K562 (cell line): ENCODE measurements around the gene CD4. TPM values are rescaled to one million over a fixed set of nuclear protein-coding genes. Genes with fewer than 3 reads are reported as not detected.

Experiments
- ATAC-seq: fragments of 200-7000 bp; cut with Tn5 transposase; 3 replicates; pipeline ENCODE4 v1.9.1; 2020; ENCODE audit warnings: moderate library complexity
- BruUV-seq: library from RNA; stranded (reverse); fragments of 400-500 nt; replicated peaks from 2 replicates; lab custom pipeline; 2021; lab: Mats Ljungman, UMichigan
- CTCF ChIA-PET: fragments of 300-600 bp; formaldehyde crosslinking; extraction: SDS; loops from one replicate; lab custom pipeline; 2021; ENCODE audit warnings: low intra/inter-chr PET ratio; lab: Yijun Ruan, JAX
- POLR2A ChIA-PET: fragments of 300-600, 350-650 bp; sonication (Branson Sonifier 250); formaldehyde crosslinking; extraction: SDS; loops from one replicate; lab custom pipeline; 2021; ENCODE audit warnings: antibody characterized with exemption, inconsistent platforms; lab: Yijun Ruan, JAX
- DNase-seq, 4 experiments: peaks; one replicate each; pipeline versions ENCODE4 v3.0.0 to v3.0.0-alpha.2; 2011 to 2018; ENCODE audit warnings: low spot score in 3 of 4, mixed read lengths in 3 of 4; ENCODE audit errors: extremely low read depth in 1 of 4
- FAIRE-seq: peaks from 2 replicates; lab custom pipeline; 2011; peaks lifted over from hg19 to GRCh38; lab: Jason Lieb, UNC
- H2AFZ ChIP-seq: 2 replicates; pipeline ENCODE4 v1.6.0; 2011; ENCODE audit warnings: low read depth, low read length, control low read depth, inconsistent platforms
- H3K27ac ChIP-seq: fragments of 200-600 bp; 3 replicates; pipeline ENCODE4 v1.8.0; 2011; ENCODE audit warnings: low read depth, mild to moderate bottlenecking, control low read depth, inconsistent platforms, low read length, moderate library complexity, mixed read lengths; ENCODE audit errors: extremely low read depth
- H3K27me3 ChIP-seq, 2 experiments: fragments of 300-600 bp in 1 of 2; 2 replicates in 1 of 2; 3 replicates in 1 of 2; pipeline versions ENCODE4 v1.6.0 to v1.8.0; 2011; ENCODE audit warnings: inconsistent platforms in 2 of 2, low read length in 2 of 2, mild to moderate bottlenecking in 1 of 2, mixed read lengths in 1 of 2, moderate library complexity in 1 of 2; ENCODE audit not compliant: control insufficient read depth in 2 of 2, insufficient read depth in 2 of 2
- H3K36me3 ChIP-seq: fragments of 300-600 bp; 3 replicates; pipeline ENCODE4 v1.8.0; 2011; ENCODE audit warnings: mild to moderate bottlenecking, low read length, inconsistent platforms; ENCODE audit not compliant: control insufficient read depth, insufficient read depth
- H3K4me1 ChIP-seq, 2 experiments: fragments of 200-600 bp in 1 of 2; replicated peaks in 1 of 2; 2 replicates in 1 of 2; 3 replicates in 1 of 2; pipeline versions ENCODE4 v1.5.1 to v1.8.0; 2011; ENCODE audit warnings: inconsistent platforms in 2 of 2, low read length in 2 of 2, mild to moderate bottlenecking in 1 of 2, mixed read lengths in 1 of 2, moderate library complexity in 1 of 2; ENCODE audit not compliant: control insufficient read depth in 2 of 2, insufficient read depth in 2 of 2
- H3K4me2 ChIP-seq: 2 replicates; pipeline ENCODE4 v1.6.1; 2011; ENCODE audit warnings: low read length, control low read depth, inconsistent platforms, mixed read lengths; ENCODE audit not compliant: insufficient read depth
- H3K4me3 ChIP-seq: fragments of 200-600 bp; sonication (generic), shearing (Covaris generic); 2 replicates; pipeline ENCODE4 v1.5.1; 2016; ENCODE audit warnings: control low read depth, inconsistent platforms
- H3K79me2 ChIP-seq: fragments of 200-600 bp; 3 replicates; pipeline ENCODE4 v1.8.0; 2011; ENCODE audit warnings: low read length, inconsistent platforms; ENCODE audit not compliant: control insufficient read depth, insufficient read depth
- H3K9ac ChIP-seq, 2 experiments: 2 replicates each; pipeline versions ENCODE4 v1.6.0 to v1.6.1; 2011; ENCODE audit warnings: low read depth in 2 of 2, low read length in 2 of 2, control low read depth in 1 of 2, inconsistent platforms in 1 of 2, mild to moderate bottlenecking in 1 of 2, mixed read lengths in 1 of 2; ENCODE audit not compliant: insufficient read depth in 1 of 2
- H3K9me1 ChIP-seq: one replicate; pipeline ENCODE4 v1.6.0; 2011; ENCODE audit warnings: inconsistent platforms, mild to moderate bottlenecking, low read length, moderate library complexity; ENCODE audit not compliant: control insufficient read depth, insufficient read depth
- H3K9me3 ChIP-seq: replicated peaks from 2 replicates; pipeline ENCODE4 v1.5.1; 2011; ENCODE audit warnings: low read depth, low read length, inconsistent platforms; ENCODE audit not compliant: control insufficient read depth, insufficient read depth
- H4K20me1 ChIP-seq: replicated peaks from 2 replicates; pipeline ENCODE4 v1.6.1; 2011; ENCODE audit warnings: low read length, inconsistent platforms, mixed read lengths; ENCODE audit not compliant: control insufficient read depth, insufficient read depth
- BRD9 ChIP-seq: fragments of 450-650 bp; IDR thresholded peaks from 2 replicates; pipeline ENCODE4 v1.6.1; 2018; ENCODE audit warnings: low read depth; ENCODE audit not compliant: partially characterized antibody
- CBX2 ChIP-seq: fragments of 200-600 bp; sonication (generic); IDR thresholded peaks from one replicate; pipeline ENCODE4 v1.6.1; 2012; ENCODE audit warnings: mild to moderate bottlenecking, low read length, inconsistent platforms; ENCODE audit not compliant: insufficient read depth, poor library complexity, severe bottlenecking
- CREB1 ChIP-seq, 2 experiments: sonication (generic) in 1 of 2; formaldehyde crosslinking in 1 of 2; IDR thresholded peaks; 2 replicates each; pipeline versions ENCODE4 v1.6.1 to v1.8.0; 2012 to 2022; ENCODE audit warnings: inconsistent platforms in 1 of 2, mild to moderate bottlenecking in 1 of 2, missing genetic modification reagents in 1 of 2, moderate library complexity in 1 of 2
- CTBP1 ChIP-seq: fragments of 450-650 bp; IDR thresholded peaks from 2 replicates; pipeline ENCODE4 v1.6.1; 2016; ENCODE audit warnings: borderline replicate concordance
- ELF2 ChIP-seq: fragments of 250-450 bp; sonication (Bioruptor Pico); IDR thresholded peaks from 2 replicates; pipeline ENCODE4 v1.5.0; 2021; ENCODE audit warnings: mild to moderate bottlenecking
- HLTF ChIP-seq: fragments of 450-650 bp; IDR thresholded peaks from 2 replicates; pipeline ENCODE4 v1.6.1; 2016
- IRF2 ChIP-seq: sonication (generic); formaldehyde crosslinking; IDR thresholded peaks from 2 replicates; pipeline ENCODE4 v1.8.1; 2022; ENCODE audit warnings: mild to moderate bottlenecking, missing genetic modification reagents
- KAT2B ChIP-seq: IDR thresholded peaks from one replicate; pipeline ENCODE4 v1.6.1; 2012; ENCODE audit warnings: low read depth, mild to moderate bottlenecking, control low read depth, inconsistent platforms, low read length, moderate library complexity
- MAZ ChIP-seq, 2 experiments: fragments of 450-650 bp in 1 of 2; sonication (generic) in 1 of 2; formaldehyde crosslinking; IDR thresholded peaks in 1 of 2; conservative IDR thresholded peaks in 1 of 2; 2 replicates each; pipeline versions ENCODE4 v1.4.0 to v1.5.0; 2020; ENCODE audit warnings: mild to moderate bottlenecking in 1 of 2, missing genetic modification reagents in 1 of 2
- NR2C2 ChIP-seq, 2 experiments: fragments of 200-800 bp in 1 of 2; sonication (Bioruptor generic) in 1 of 2; sonication (generic) in 1 of 2; formaldehyde crosslinking in 1 of 2; IDR thresholded peaks; 2 replicates each; pipeline versions ENCODE4 v1.6.1 to v1.8.0; 2016 to 2022; ENCODE audit warnings: mild to moderate bottlenecking in 1 of 2, missing compliant biosample characterization in 1 of 2, missing genetic modification characterization in 1 of 2, missing genetic modification reagents in 1 of 2
- NR4A1 ChIP-seq, 2 experiments: fragments of 250-450 bp in 1 of 2; fragments of 450-650 bp in 1 of 2; sonication (Bioruptor Pico) in 1 of 2; IDR thresholded peaks; 2 replicates each; pipeline versions ENCODE4 v1.4.0 to v1.6.1; 2016 to 2020; ENCODE audit warnings: mild to moderate bottlenecking in 2 of 2, missing compliant biosample characterization in 1 of 2, missing genetic modification characterization in 1 of 2, moderate library complexity in 1 of 2
- PCBP1 ChIP-seq: fragments of 200-400 bp; formaldehyde crosslinking; IDR thresholded peaks from 2 replicates; pipeline ENCODE4 v1.6.1; 2018; ENCODE audit warnings: mild to moderate bottlenecking, low read depth, low read length; ENCODE audit not compliant: poor library complexity, severe bottlenecking
- RBM15 ChIP-seq: fragments of 200-400 bp; formaldehyde crosslinking; IDR thresholded peaks from 2 replicates; pipeline ENCODE4 v1.6.1; 2018; ENCODE audit warnings: mild to moderate bottlenecking, low read length, moderate library complexity; ENCODE audit not compliant: insufficient read depth
- SP2 ChIP-seq: IDR thresholded peaks from 2 replicates; pipeline ENCODE4 v1.6.1; 2011; ENCODE audit warnings: mild to moderate bottlenecking, low read depth, low read length, moderate library complexity; ENCODE audit not compliant: poor library complexity, severe bottlenecking; ENCODE audit errors: extremely low read depth
- ZNF143 ChIP-seq: sonication (generic); formaldehyde crosslinking; IDR thresholded peaks from 2 replicates; pipeline ENCODE4 v1.9.0; 2022; ENCODE audit warnings: mild to moderate bottlenecking, missing genetic modification reagents
- ZNF76 ChIP-seq: fragments of 250-450 bp; sonication (Bioruptor Pico); IDR thresholded peaks from 2 replicates; pipeline ENCODE4 v1.4.0; 2020; ENCODE audit warnings: mild to moderate bottlenecking, moderate library complexity, borderline replicate concordance
- WGBS: fragments of 100-300 bp; shearing (Covaris generic); methylation state at CpG from one replicate; pipeline ENCODE4 v1.1.6; 2016; ENCODE audit warnings: low coverage, mixed read lengths; ENCODE audit not compliant: insufficient coverage; ENCODE audit errors: missing lambda C conversion rate; 5-methylcytosine and 5-hydroxymethylcytosine counted together
- in situ Hi-C: fragments of 300-500 bp; cut with MboI; formaldehyde crosslinking; loops from 4 replicates; pipeline ENCODE4 v1.15.0; 2018; ENCODE audit warnings: inconsistent platforms, mixed read lengths
- intact Hi-C: fragments of 100-400 bp; cut with micrococcal nuclease; formaldehyde crosslinking; loops from 2 replicates; pipeline ENCODE4 v1.14.2; 2022
- polyA plus RNA-seq, 8 experiments: library from polyadenylated mRNA; depleted of rRNA in 4 of 8; stranded (reverse) in 5 of 8; unstranded in 3 of 8; fragments of >200 nt; fragmentation: Nextera tagmentation in 2 of 8; fragmentation: Illumina TruSeq in 1 of 8; extraction: Ambion mirVana in 2 of 8; extraction: Trizol in 1 of 8; gene quantifications; 2 replicates each; pipeline versions ENCODE4 v1.2.1 to v1.2.3, GENCODE V29; 2011 to 2014; ENCODE audit warnings: inconsistent platforms in 1 of 8, missing spikeins in 1 of 8
- total RNA-seq, 7 experiments: library from RNA; depleted of rRNA in 6 of 7; stranded (reverse); fragments of >200 nt in 6 of 7; fragmentation: Illumina TruSeq in 2 of 7; extraction: Trizol in 2 of 7; gene quantifications; 2 replicates each; pipeline versions ENCODE4 v1.2.1 to v1.2.3, GENCODE V29; 2011 to 2021; ENCODE audit warnings: low replicate concordance in 1 of 7
- TF ChIP-seq, protein P1 (sequence below): fragments of 250-450 bp; sonication (Bioruptor Pico); IDR thresholded peaks from 2 replicates; pipeline ENCODE4 v1.8.0; 2021; ENCODE audit warnings: moderate library complexity, mild to moderate bottlenecking, inconsistent platforms
- TF ChIP-seq, protein P2 (sequence below): sonication (generic); formaldehyde crosslinking; IDR thresholded peaks from 2 replicates; pipeline ENCODE4 v1.8.1; 2023; ENCODE audit warnings: mild to moderate bottlenecking, missing genetic modification reagents

CD4 gene
- total and polyA plus RNA-seq, 9 of the 15 experiments (the other 6 are each of a cell fraction or from before 2014, with no cell fraction given): 0.06 to 0.27 (median 0.09) TPM; not detected in 5

DNA sequence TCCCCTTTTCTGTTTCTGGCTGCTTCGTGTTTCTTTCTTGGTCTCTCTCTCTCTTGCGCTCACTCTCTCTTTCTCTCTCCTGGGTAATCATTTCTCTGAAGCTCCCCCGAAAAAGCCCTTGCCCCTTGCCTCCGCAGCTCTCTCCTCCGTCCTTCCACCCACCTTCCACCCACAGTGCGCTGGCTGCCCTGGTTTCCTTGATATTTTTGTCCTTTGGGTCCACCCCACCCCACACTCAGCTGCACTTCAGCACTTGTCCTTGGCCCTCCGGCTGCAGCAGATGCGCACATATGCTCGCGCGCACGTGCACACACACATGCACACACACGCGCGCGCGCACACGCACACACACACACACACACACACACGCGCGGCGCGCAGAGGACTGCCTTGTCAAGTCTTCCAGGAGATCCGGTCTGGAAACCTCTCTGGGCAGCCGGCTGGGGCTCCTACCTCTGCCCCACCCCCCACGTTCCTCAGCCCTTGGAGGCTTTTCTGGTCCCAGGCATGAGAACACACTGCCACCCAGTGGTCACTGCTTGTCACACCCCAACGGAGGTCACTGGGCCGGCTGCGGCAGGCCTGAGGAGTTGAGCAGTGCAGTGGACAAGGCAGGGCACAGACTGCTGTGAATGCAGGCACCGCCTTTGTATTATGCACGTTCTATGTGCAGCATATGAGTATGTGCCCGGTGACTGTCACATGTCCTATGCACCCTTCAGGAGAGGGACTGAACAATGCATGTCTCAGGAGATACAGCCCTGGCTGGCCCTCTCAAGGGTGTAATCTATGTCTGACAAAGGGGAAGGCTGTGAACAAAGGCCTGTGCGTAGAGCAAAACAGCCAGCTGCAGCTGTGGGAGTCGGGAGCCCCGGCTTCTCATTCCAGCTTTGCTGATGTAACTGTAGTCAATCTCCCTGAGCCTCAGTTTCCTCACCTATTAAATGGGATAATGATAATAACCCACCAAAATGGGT, 10.5 kb upstream of the CD4 start:
- no peaks in the 10 kb centered on the region for H3K79me2 ChIP-seq
- peak overlapping the region; percentile 59 to 83 for H3K9ac ChIP-seq
- H3K27me3 ChIP-seq: no peaks in the 10 kb centered on the region
- in situ Hi-C loops: no loop called here
- ATAC-seq (peak; percentile 98), DNase-seq (peak; percentile 83 to 93 (median 86)), FAIRE-seq (peak; percentile 98)
- H3K9me1 ChIP-seq: no peaks in the 10 kb centered on the region
- no peaks in the 10 kb centered on the region for H4K20me1 ChIP-seq
- no peaks in the 10 kb centered on the region for H3K9me3 ChIP-seq
- peak overlapping the region; percentile 95 for H2AFZ ChIP-seq
- 5% methylated on average over 20 of the region's 35 CpGs for WGBS
- intact Hi-C loops: loop anchor here (1.0 to 5.0 kb wide), 4 partner anchors 26 to 162 kb away; partner anchors contain the start of genes MLF2 and P3H3
- peak overlapping the region; percentile 81 for H3K4me2 ChIP-seq
- CTCF ChIA-PET: interaction anchor here (0.6 to 2.5 kb wide), 4 partner anchors 12 to 65 kb away, joined by 3 to 24 read pairs (median 6); partner anchors contain the start of gene MLF2
- H3K36me3 ChIP-seq: no peaks in the 10 kb centered on the region
- H3K4me3 ChIP-seq: peak overlapping the region; percentile 41
- no TSS peak for BruUV-seq
- POLR2A ChIA-PET: interaction anchor here (2.0 kb wide), 1 partner anchor 12 kb away, joined by 17 read pairs; the partner anchor contains the start of gene PTMS
- H3K4me1 ChIP-seq: peaks cover 5 to 21% of the 10 kb centered on the region in 2 experiments; a peak in 4 of 5 replicates
- H3K27ac ChIP-seq: peak overlapping the region; percentile 39; the same call in 1 of the 3 replicates
- TF ChIP-seq MAZ (CRISPR knock-in tag; conservative IDR thresholded peaks at IDR 0.05 in 1 of 2, IDR thresholded peaks at IDR 0.05 in 1 of 2) (peak; percentile 66 to 81), NR4A1 (CRISPR knock-in tag; IDR thresholded peaks at IDR 0.05) (no peak), NR4A1 (tag; IDR thresholded peaks at IDR 0.05) (no peak), HLTF (peak; percentile 84; the same call in 1 of the 2 replicates), CBX2 (no peak), SP2 (no peak), ELF2 (CRISPR knock-in tag) (no peak), IRF2 (CRISPR knock-in tag) (no peak), ZNF143 (CRISPR knock-in tag) (0 out of 2 replicates have a peak, but pooled peaks have one; percentile 33), BRD9 (peak; percentile 35), RBM15 (no peak), KAT2B (no peak), NR2C2 (CRISPR knock-in tag; IDR thresholded peaks at IDR 0.05) (no peak), NR2C2 (tag; IDR thresholded peaks at IDR 0.05) (peak; percentile 38; the same call in 1 of the 2 replicates), CTBP1 (peak; percentile 74; the same call in 1 of the 2 replicates), PCBP1 (no peak), ZNF76 (CRISPR knock-in tag) (no peak), CREB1 (IDR thresholded peaks at IDR 0.05) (no peak), CREB1 (CRISPR knock-in tag; IDR thresholded peaks at IDR 0.05) (peak; percentile 69)
- TF ChIP-seq, protein P1, sequence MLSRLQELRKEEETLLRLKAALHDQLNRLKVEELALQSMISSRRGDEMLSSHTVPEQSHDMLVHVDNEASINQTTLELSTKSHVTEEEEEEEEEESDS (CRISPR knock-in tag): no peak
- TF ChIP-seq, protein P2, sequence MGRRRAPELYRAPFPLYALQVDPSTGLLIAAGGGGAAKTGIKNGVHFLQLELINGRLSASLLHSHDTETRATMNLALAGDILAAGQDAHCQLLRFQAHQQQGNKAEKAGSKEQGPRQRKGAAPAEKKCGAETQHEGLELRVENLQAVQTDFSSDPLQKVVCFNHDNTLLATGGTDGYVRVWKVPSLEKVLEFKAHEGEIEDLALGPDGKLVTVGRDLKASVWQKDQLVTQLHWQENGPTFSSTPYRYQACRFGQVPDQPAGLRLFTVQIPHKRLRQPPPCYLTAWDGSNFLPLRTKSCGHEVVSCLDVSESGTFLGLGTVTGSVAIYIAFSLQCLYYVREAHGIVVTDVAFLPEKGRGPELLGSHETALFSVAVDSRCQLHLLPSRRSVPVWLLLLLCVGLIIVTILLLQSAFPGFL (CRISPR knock-in tag): no peak
